Gastrocnemius medialis (tissue), 4 donors: ENCODE data around the gene ADAMTSL3.

ENCODE experiments used
- POLR2A ChIP-seq, 2 donors: fragments of 450-650 bp; IDR thresholded peaks; one replicate each; pipeline ENCODE4 v1.6.1; 2017; ENCODE audit warnings: antibody characterized with exemption in 2 of 2, mild to moderate bottlenecking in 2 of 2, moderate library complexity in 2 of 2
- TF ChIP-seq, protein P1 (sequence below), 5 experiments: fragments of 450-650 bp in 3 of 5; fragments of 200-600 bp in 2 of 5; sonication (generic) in 2 of 5; IDR thresholded peaks in 4 of 5; conservative IDR thresholded peaks in 1 of 5; 1 replicate in 4 of 5; 2 replicates in 1 of 5; pipeline ENCODE4 v1.5.1; 2016 to 2019; ENCODE audit warnings: antibody characterized with exemption in 5 of 5, mild to moderate bottlenecking in 3 of 5, moderate library complexity in 3 of 5

GRCh38 chr15:84050076-84050475, 396.2 kb downstream of the ADAMTSL3 start:
- TF ChIP-seq, protein P1, sequence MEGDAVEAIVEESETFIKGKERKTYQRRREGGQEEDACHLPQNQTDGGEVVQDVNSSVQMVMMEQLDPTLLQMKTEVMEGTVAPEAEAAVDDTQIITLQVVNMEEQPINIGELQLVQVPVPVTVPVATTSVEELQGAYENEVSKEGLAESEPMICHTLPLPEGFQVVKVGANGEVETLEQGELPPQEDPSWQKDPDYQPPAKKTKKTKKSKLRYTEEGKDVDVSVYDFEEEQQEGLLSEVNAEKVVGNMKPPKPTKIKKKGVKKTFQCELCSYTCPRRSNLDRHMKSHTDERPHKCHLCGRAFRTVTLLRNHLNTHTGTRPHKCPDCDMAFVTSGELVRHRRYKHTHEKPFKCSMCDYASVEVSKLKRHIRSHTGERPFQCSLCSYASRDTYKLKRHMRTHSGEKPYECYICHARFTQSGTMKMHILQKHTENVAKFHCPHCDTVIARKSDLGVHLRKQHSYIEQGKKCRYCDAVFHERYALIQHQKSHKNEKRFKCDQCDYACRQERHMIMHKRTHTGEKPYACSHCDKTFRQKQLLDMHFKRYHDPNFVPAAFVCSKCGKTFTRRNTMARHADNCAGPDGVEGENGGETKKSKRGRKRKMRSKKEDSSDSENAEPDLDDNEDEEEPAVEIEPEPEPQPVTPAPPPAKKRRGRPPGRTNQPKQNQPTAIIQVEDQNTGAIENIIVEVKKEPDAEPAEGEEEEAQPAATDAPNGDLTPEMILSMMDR (IDR thresholded peaks at IDR 0.05 in 4 of 5, conservative IDR thresholded peaks at IDR 0.05 in 1 of 5) = no peak
- no peak for TF ChIP-seq POLR2A (IDR thresholded peaks at IDR 0.05)
